Activated B cell treated with CpG ODN at 0.5 μM for 24 hours (primary cell): ENCODE data around the gene RNF112. TPM values are rescaled to one million over a fixed set of nuclear protein-coding genes. Genes with fewer than 3 reads are reported as not detected.

Experiments
- ATAC-seq: fragments of 200-7000 bp; cut with Tn5 transposase; one replicate; pipeline ENCODE4 v1.10.0; 2021; ENCODE audit warnings: low read depth, mild to moderate bottlenecking, moderate library complexity
- CTCF ChIA-PET: fragments of 350-600 bp; sonication (Branson Sonifier 250); formaldehyde crosslinking; loops from one replicate; lab custom pipeline; 2021; ENCODE audit warnings: antibody characterized with exemption; lab: Charles Lee
- POLR2A ChIA-PET: fragments of 350-600 bp; sonication (Branson Sonifier 250); formaldehyde crosslinking; loops from one replicate; lab custom pipeline; 2021; ENCODE audit warnings: antibody characterized with exemption; lab: Charles Lee
- DNase-seq: peaks from one replicate; pipeline ENCODE4 v3.0.0; 2022
- H3K27ac Mint-ChIP-seq: one replicate; pipeline ENCODE4 v1.8.0; 2020; ENCODE audit warnings: mixed read lengths
- H3K27me3 Mint-ChIP-seq: one replicate; pipeline ENCODE4 v1.8.0; 2021; ENCODE audit warnings: mixed read lengths
- H3K36me3 Mint-ChIP-seq: one replicate; pipeline ENCODE4 v1.8.0; 2021; ENCODE audit warnings: low read depth, mixed read lengths
- H3K4me1 Mint-ChIP-seq: one replicate; pipeline ENCODE4 v1.8.0; 2021; ENCODE audit warnings: mixed read lengths
- H3K4me3 Mint-ChIP-seq: one replicate; pipeline ENCODE4 v1.8.0; 2020; ENCODE audit warnings: mild to moderate bottlenecking, mixed read lengths
- H3K9me3 Mint-ChIP-seq: one replicate; pipeline ENCODE4 v1.8.0; 2020; ENCODE audit warnings: mixed read lengths
- intact Hi-C: fragments of 100-400 bp; cut with micrococcal nuclease; formaldehyde crosslinking; loops from one replicate; pipeline ENCODE4 v1.15.1; 2024
- total RNA-seq: library from RNA; stranded (reverse); gene quantifications from 2 replicates; pipeline ENCODE4 v1.2.3, GENCODE V29; 2022
- TF ChIP-seq, protein P1 (sequence below): fragments of 200-600 bp; IDR thresholded peaks from one replicate; pipeline ENCODE4 v1.8.0; 2022; ENCODE audit warnings: antibody characterized with exemption, mild to moderate bottlenecking

Gene RNF112
- total RNA-seq, 1 donor from 2014 or later = 0.51 TPM

DNA sequence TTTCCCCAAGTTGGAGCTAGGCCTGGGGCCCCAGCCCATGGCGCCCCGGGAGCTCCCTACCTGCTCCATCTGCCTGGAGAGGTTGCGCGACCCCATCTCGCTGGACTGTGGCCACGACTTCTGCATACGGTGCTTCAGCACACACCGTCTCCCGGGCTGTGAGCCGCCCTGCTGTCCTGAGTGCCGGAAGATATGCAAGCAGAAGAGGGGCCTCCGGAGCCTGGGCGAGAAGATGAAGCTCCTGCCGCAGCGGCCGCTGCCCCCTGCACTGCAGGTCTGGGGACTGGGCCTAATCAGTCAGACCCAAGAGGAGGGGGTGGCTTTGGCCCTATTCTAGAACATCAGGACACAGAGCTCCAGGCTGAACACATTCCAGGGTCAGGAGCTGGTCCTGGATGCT lies 1.5 kb downstream of the RNF112 start:
- CTCF ChIA-PET = no interaction called here
- ATAC-seq (no peak), DNase-seq (no peak)
- H3K4me3 Mint-ChIP-seq = no peak overlapping the region
- no peaks in the 10 kb centered on the region for H3K36me3 Mint-ChIP-seq
- intact Hi-C loops = no loop called here
- POLR2A ChIA-PET = no interaction called here
- no peaks in the 10 kb centered on the region for H3K9me3 Mint-ChIP-seq
- H3K27me3 Mint-ChIP-seq = peaks cover 2% of the 10 kb centered on the region
- H3K27ac Mint-ChIP-seq = no peak overlapping the region
- H3K4me1 Mint-ChIP-seq = no peaks in the 10 kb centered on the region
- TF ChIP-seq, protein P1, sequence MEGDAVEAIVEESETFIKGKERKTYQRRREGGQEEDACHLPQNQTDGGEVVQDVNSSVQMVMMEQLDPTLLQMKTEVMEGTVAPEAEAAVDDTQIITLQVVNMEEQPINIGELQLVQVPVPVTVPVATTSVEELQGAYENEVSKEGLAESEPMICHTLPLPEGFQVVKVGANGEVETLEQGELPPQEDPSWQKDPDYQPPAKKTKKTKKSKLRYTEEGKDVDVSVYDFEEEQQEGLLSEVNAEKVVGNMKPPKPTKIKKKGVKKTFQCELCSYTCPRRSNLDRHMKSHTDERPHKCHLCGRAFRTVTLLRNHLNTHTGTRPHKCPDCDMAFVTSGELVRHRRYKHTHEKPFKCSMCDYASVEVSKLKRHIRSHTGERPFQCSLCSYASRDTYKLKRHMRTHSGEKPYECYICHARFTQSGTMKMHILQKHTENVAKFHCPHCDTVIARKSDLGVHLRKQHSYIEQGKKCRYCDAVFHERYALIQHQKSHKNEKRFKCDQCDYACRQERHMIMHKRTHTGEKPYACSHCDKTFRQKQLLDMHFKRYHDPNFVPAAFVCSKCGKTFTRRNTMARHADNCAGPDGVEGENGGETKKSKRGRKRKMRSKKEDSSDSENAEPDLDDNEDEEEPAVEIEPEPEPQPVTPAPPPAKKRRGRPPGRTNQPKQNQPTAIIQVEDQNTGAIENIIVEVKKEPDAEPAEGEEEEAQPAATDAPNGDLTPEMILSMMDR = no peak

DNA sequence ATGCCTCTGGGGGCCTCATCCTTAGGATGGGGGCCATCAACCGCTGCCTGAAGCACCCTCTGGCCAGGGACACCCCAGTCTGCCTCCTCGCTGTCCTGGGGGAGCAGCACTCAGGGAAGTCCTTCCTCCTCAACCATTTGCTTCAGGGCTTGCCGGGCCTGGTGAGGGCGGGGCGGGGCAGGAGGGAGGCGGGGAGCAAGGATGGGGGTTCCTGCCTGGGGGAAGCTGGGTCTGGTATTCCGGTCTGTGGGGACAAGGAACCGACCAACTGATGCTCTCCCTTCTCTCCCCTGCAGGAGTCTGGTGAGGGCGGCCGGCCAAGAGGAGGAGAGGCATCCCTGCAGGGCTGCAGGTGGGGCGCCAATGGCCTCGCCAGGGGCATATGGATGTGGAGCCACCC lies 2.0 kb downstream of the RNF112 start:
- Mint-ChIP-seq H3K4me1 (peaks cover 2% of the 10 kb centered on the region), H3K4me3 (no peak overlapping the region)
- no peak for DNase-seq

DNA sequence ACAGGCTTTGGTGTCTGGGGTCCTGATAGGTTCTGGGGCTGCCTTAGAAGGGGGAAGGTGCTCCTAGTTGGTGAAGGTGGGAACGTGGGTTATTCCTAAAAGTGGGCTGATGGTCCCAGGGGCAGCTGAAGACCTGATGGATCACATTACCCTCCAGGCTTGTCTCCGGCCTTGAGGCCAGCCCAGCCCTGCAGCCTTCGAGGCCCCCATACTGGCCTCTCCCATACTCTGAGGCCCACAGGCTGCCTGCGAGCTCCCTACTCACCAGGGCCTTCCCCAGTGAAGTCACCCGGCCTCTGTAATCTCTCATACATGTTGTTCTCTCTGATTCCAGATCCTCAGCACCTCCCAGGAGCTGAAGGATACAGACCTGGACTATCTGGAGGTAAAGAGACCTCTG lies 2.7 kb downstream of the RNF112 start:
- Mint-ChIP-seq H3K9me3 (no peaks in the 10 kb centered on the region), H3K4me3 (no peak overlapping the region), H3K36me3 (no peaks in the 10 kb centered on the region), H3K27me3 (peaks cover 2% of the 10 kb centered on the region), H3K4me1 (peaks cover 2% of the 10 kb centered on the region), H3K27ac (no peak overlapping the region)
- TF ChIP-seq, protein P1 = no peak
- CTCF ChIA-PET = no interaction called here
- DNase-seq = no peak
- POLR2A ChIA-PET = no interaction called here
- intact Hi-C loops = no loop called here
- no peak for ATAC-seq

More for the DNA sequence above, 2.0 kb downstream of the RNF112 start:
- CTCF ChIA-PET = no interaction called here
- TF ChIP-seq, protein P1 = no peak
- POLR2A ChIA-PET = no interaction called here
- Mint-ChIP-seq H3K27ac (no peak overlapping the region), H3K9me3 (no peaks in the 10 kb centered on the region), H3K27me3 (peaks cover 2% of the 10 kb centered on the region), H3K36me3 (no peaks in the 10 kb centered on the region)
- ATAC-seq = no peak
- intact Hi-C loops = no loop called here

DNA sequence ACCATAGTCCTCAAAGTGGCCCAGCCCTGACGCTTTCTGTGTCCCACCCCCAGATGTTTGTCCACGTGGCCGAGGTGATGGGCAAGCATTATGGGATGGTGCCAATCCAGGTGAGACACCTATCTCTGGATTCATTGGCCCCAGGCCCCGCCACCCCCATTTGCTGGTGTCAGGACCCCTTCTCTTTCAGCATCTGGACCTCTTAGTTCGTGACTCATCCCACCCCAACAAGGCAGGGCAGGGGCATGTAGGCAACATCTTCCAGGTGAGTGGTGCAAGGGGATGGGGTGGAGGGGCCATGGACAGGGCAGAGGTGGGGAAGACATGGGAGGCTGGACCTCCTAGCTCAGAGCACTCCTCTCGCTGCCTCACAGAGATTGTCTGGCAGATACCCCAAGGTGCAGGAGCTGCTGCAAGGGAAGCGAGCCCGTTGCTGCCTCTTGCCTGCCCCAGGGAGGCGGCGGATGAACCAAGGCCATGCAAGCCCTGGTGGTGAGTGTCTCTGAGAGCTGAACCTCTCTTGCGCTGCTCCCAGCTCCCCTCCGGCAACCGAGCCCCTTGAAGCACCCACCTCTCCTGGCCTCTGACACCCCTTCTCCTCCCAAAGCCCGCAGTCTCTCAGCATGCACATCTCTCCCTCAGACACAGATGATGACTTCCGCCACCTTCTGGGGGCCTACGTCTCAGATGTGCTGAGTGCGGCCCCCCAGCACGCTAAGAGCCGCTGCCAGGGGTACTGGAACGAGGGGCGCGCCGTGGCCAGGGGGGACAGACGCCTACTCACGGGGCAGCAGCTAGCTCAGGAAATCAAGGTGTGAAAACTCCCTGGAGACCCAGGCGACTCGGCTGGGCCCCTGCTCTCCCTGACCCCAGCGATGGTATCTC lies 3.6 kb downstream of the RNF112 start:
- no peaks in the 10 kb centered on the region for H3K36me3 Mint-ChIP-seq
- ATAC-seq = no peak
- ChIA-PET CTCF (no interaction called here), POLR2A (no interaction called here)
- no peaks in the 10 kb centered on the region for H3K9me3 Mint-ChIP-seq
- peaks cover 2% of the 10 kb centered on the region for H3K4me1 Mint-ChIP-seq
- no peak overlapping the region for H3K4me3 Mint-ChIP-seq
- no peak for DNase-seq
- peaks cover 2% of the 10 kb centered on the region for H3K27me3 Mint-ChIP-seq
- intact Hi-C loops = no loop called here
- no peak overlapping the region for H3K27ac Mint-ChIP-seq
- TF ChIP-seq, protein P1 = no peak

DNA sequence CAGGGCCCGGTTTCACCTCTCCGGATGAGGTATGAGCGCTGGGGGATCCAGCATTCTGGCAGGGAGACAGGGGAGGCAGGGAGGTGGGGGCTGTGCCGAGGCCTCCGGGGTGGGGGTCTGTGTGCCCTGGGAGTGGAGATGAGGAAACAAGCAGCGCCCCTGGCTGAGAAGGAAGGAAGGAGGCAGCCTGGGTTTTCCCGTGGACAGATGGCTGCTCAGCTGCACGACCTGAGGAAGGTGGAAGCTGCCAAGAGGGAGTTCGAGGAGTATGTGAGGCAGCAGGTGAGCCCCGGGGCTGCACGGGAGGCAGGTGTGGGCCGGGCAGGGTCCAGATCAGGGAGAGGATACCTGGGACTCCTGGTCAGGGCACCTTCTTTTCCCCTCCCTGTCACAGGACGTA lies 4.3 kb downstream of the RNF112 start:
- Mint-ChIP-seq H3K27me3 (peaks cover 2% of the 10 kb centered on the region), H3K4me1 (peaks cover 2% of the 10 kb centered on the region), H3K36me3 (no peaks in the 10 kb centered on the region), H3K9me3 (no peaks in the 10 kb centered on the region), H3K27ac (no peak overlapping the region), H3K4me3 (no peak overlapping the region)
- ChIA-PET CTCF (interaction anchor here (0.7 kb wide), 1 partner anchor 72 kb away, joined by 3 read pairs; no protein-coding TSS in a partner anchor), POLR2A (no interaction called here)
- intact Hi-C loops = no loop called here
- DNase-seq = no peak
- TF ChIP-seq, protein P1 = no peak
- ATAC-seq = no peak
